A549 (cell line): ENCODE data around the gene MAPKAP1.

Experiments used
- CTCF ChIP-seq: fragments of >200 bp; sonication (Bioruptor Twin); formaldehyde crosslinking; IDR thresholded peaks from 3 replicates; pipeline ENCODE4 v1.5.1; 2016
- FOSL2 ChIP-seq, 2 experiments: fragments of 450-650 bp in 1 of 2; fragments of >200 bp in 1 of 2; sonication (Bioruptor Twin) in 1 of 2; formaldehyde crosslinking; IDR thresholded peaks; 2 replicates each; pipeline versions ENCODE4 v1.5.0 to v1.6.1; 2016 to 2020; ENCODE audit warnings: mild to moderate bottlenecking in 1 of 2, moderate library complexity in 1 of 2
- HDAC2 ChIP-seq: fragments of 200-600 bp; sonication (generic); IDR thresholded peaks from 2 replicates; pipeline ENCODE4 v1.6.1; 2016
- MAFK ChIP-seq: fragments of 450-650 bp; IDR thresholded peaks from 2 replicates; pipeline ENCODE4 v1.6.1; 2014; ENCODE audit not compliant: partially characterized antibody
- MAX ChIP-seq: IDR thresholded peaks from 2 replicates; pipeline ENCODE4 v1.6.1; 2012
- PHF8 ChIP-seq: fragments of 200-600 bp; sonication (generic); IDR thresholded peaks from 2 replicates; pipeline ENCODE4 v1.6.1; 2016; ENCODE audit warnings: low read depth, mild to moderate bottlenecking, antibody characterized with exemption, moderate library complexity, borderline replicate concordance
- POLR2A ChIP-seq: IDR thresholded peaks from 2 replicates; pipeline ENCODE4 v1.6.1; 2012; ENCODE audit warnings: mild to moderate bottlenecking, low read length
- RAD21 ChIP-seq, 2 experiments: fragments of >200 bp in 1 of 2; sonication (Bioruptor Twin) in 1 of 2; formaldehyde crosslinking in 1 of 2; IDR thresholded peaks in 1 of 2; conservative IDR thresholded peaks in 1 of 2; 2 replicates in 1 of 2; 3 replicates in 1 of 2; pipeline ENCODE4 v1.6.1; 2012 to 2018; ENCODE audit warnings: inconsistent platforms in 1 of 2
- RNF2 ChIP-seq: fragments of 200-600 bp; sonication (generic); IDR thresholded peaks from 2 replicates; pipeline ENCODE4 v1.6.1; 2016; ENCODE audit warnings: low read depth, mild to moderate bottlenecking, antibody characterized with exemption, moderate library complexity, borderline replicate concordance

- TF ChIP-seq MAX: no peak
- TF ChIP-seq RNF2: no peak
- TF ChIP-seq MAFK: no peak
- no peak for TF ChIP-seq CTCF
- no peak for TF ChIP-seq HDAC2
- TF ChIP-seq RAD21 (conservative IDR thresholded peaks at IDR 0.05 in 1 of 2, IDR thresholded peaks at IDR 0.05 in 1 of 2): no peak
- TF ChIP-seq PHF8: no peak
- no peak for TF ChIP-seq POLR2A
- no peak for TF ChIP-seq FOSL2 (IDR thresholded peaks at IDR 0.05)
- TF ChIP-seq FOSL2 (CRISPR knock-in tag; IDR thresholded peaks at IDR 0.05): no peak
Observed at GRCh38 chr9:125421591-125422181, 285.3 kb downstream of the MAPKAP1 start.
